HepG2 (cell line): ENCODE data around the gene CADPS2. TPM values are rescaled to one million over a fixed set of nuclear protein-coding genes. Genes with fewer than 3 reads are reported as not detected.
"Not testable (repeated sequence)": the region's sequence is repeated elsewhere in the genome, so short reads cannot be mapped to it uniquely, and the experiment has no call there.

Experiments used
- ATAC-seq: fragments of 200-7000 bp; cut with Tn5 transposase; 3 replicates; pipeline ENCODE4 v1.9.1; 2020; ENCODE audit warnings: mild to moderate bottlenecking, moderate library complexity
- BruUV-seq: library from RNA; stranded (reverse); fragments of 400-500 nt; replicated peaks from 2 replicates; lab custom pipeline; 2021; lab: Mats Ljungman, UMichigan
- CTCF ChIA-PET: fragments of 300-600 bp; formaldehyde crosslinking; extraction: SDS; loops from one replicate; lab custom pipeline; 2021; ENCODE audit warnings: low total read pairs, inconsistent platforms, low intra/inter-chr PET ratio; lab: Yijun Ruan, JAX
- POLR2A ChIA-PET: fragments of 350-600 bp; sonication (Branson Sonifier 250); formaldehyde crosslinking; loops from one replicate; lab custom pipeline; 2020; ENCODE audit warnings: antibody characterized with exemption, inconsistent platforms; lab: Yijun Ruan, JAX
- DNase-seq: peaks from one replicate; pipeline ENCODE4 v3.0.0-alpha.2; 2015; ENCODE audit warnings: low spot score
- FAIRE-seq: peaks from 3 replicates; lab custom pipeline; 2011; peaks lifted over from hg19 to GRCh38; lab: Jason Lieb, UNC
- H2AFZ ChIP-seq: one replicate; pipeline ENCODE4 v1.6.1; 2011; ENCODE audit warnings: low read length, inconsistent platforms
- H3K27ac ChIP-seq: fragments of 300-600 bp; 3 replicates; pipeline ENCODE4 v1.8.0; 2011; ENCODE audit warnings: mixed run types, mild to moderate bottlenecking, mixed read lengths, low read length, inconsistent platforms; ENCODE audit not compliant: insufficient read depth; ENCODE audit errors: extremely low read length
- H3K27me3 ChIP-seq, 2 experiments: fragments of 200-600 bp in 1 of 2; 2 replicates in 1 of 2; 3 replicates in 1 of 2; pipeline versions ENCODE4 v1.6.0 to v1.8.0; 2011; ENCODE audit warnings: low read length in 2 of 2, mild to moderate bottlenecking in 2 of 2, moderate library complexity in 2 of 2, inconsistent platforms in 1 of 2; ENCODE audit not compliant: insufficient read depth in 2 of 2, control insufficient read depth in 1 of 2
- H3K36me3 ChIP-seq, 2 experiments: fragments of 200-600 bp in 1 of 2; replicated peaks in 1 of 2; 2 replicates in 1 of 2; 3 replicates in 1 of 2; pipeline versions ENCODE4 v1.5.1 to v1.8.0; 2011; ENCODE audit warnings: low read length in 2 of 2, inconsistent platforms in 1 of 2; ENCODE audit not compliant: insufficient read depth in 2 of 2, control insufficient read depth in 1 of 2
- H3K4me1 ChIP-seq: 2 replicates; pipeline ENCODE4 v1.5.1; 2012; ENCODE audit warnings: low read length, inconsistent platforms; ENCODE audit not compliant: insufficient read depth
- H3K4me2 ChIP-seq: 2 replicates; pipeline ENCODE4 v1.6.0; 2011; ENCODE audit warnings: low read depth, low read length, inconsistent platforms
- H3K4me3 ChIP-seq, 3 experiments: fragments of 200-600 bp in 1 of 3; sonication (generic), shearing (Covaris generic) in 1 of 3; replicated peaks in 1 of 3; 2 replicates each; pipeline ENCODE4 v1.5.1; 2011 to 2016; ENCODE audit warnings: low read length in 3 of 3, inconsistent platforms in 2 of 3, low read depth in 2 of 3, mild to moderate bottlenecking in 2 of 3, control low read depth in 1 of 3, mixed read lengths in 1 of 3; ENCODE audit not compliant: insufficient read depth in 1 of 3
- H3K79me2 ChIP-seq: one replicate; pipeline ENCODE4 v1.6.1; 2011; ENCODE audit warnings: low read length, inconsistent platforms; ENCODE audit not compliant: insufficient read depth
- H3K9ac ChIP-seq: 2 replicates; pipeline ENCODE4 v1.6.0; 2011; ENCODE audit warnings: mild to moderate bottlenecking, low read depth, low read length, inconsistent platforms; ENCODE audit not compliant: insufficient read depth
- H3K9me3 ChIP-seq: 2 replicates; pipeline ENCODE4 v1.5.1; 2012; ENCODE audit warnings: mild to moderate bottlenecking, low read length
- H4K20me1 ChIP-seq: 2 replicates; pipeline ENCODE4 v1.6.0; 2011; ENCODE audit warnings: inconsistent platforms, mild to moderate bottlenecking, low read length, moderate library complexity; ENCODE audit not compliant: insufficient read depth
- HDAC6 ChIP-seq: fragments of 200-600 bp; sonication (generic); IDR thresholded peaks from 2 replicates; pipeline ENCODE4 v1.7.0; 2017; ENCODE audit warnings: mild to moderate bottlenecking, antibody characterized with exemption, low read length, low read depth
- IRF2 ChIP-seq: IDR thresholded peaks from 2 replicates; pipeline ENCODE4 v1.6.1; 2018; ENCODE audit warnings: missing genetic modification reagents, missing compliant biosample characterization
- MTA1 ChIP-seq: sonication (generic); formaldehyde crosslinking; IDR thresholded peaks from 2 replicates; pipeline ENCODE4 v1.4.0; 2020; ENCODE audit warnings: missing genetic modification reagents, mild to moderate bottlenecking, borderline replicate concordance
- NFIC ChIP-seq: IDR thresholded peaks from 2 replicates; pipeline ENCODE4 v1.6.1; 2012; ENCODE audit warnings: mild to moderate bottlenecking, low read length, inconsistent platforms
- TCF12 ChIP-seq, 2 experiments: fragments of 450-650 bp in 1 of 2; sonication (generic) in 1 of 2; formaldehyde crosslinking in 1 of 2; IDR thresholded peaks; 2 replicates each; pipeline versions ENCODE4 v1.6.1 to v1.8.0; 2017 to 2022; ENCODE audit warnings: antibody characterized with exemption in 1 of 2, mild to moderate bottlenecking in 1 of 2, missing genetic modification reagents in 1 of 2, moderate library complexity in 1 of 2
- ZNF256 ChIP-seq: sonication (generic); formaldehyde crosslinking; conservative IDR thresholded peaks from 2 replicates; pipeline ENCODE4 v1.4.0; 2020; ENCODE audit warnings: missing genetic modification reagents
- ZNF530 ChIP-seq: sonication (generic); formaldehyde crosslinking; IDR thresholded peaks from 2 replicates; pipeline ENCODE4 v1.5.0; 2020; ENCODE audit warnings: low read depth, mild to moderate bottlenecking, missing genetic modification reagents
- ZNF629 ChIP-seq: sonication (generic); formaldehyde crosslinking; conservative IDR thresholded peaks from 2 replicates; pipeline ENCODE4 v1.5.0; 2020; ENCODE audit warnings: missing genetic modification reagents
- WGBS: methylation state at CpG from one replicate; pipeline ENCODE4 v1.1.6; 2017; ENCODE audit warnings: low lambda C conversion rate; 5-methylcytosine and 5-hydroxymethylcytosine counted together
- in situ Hi-C: cut with HindIII; loops from 2 replicates; pipeline ENCODE4 v1.10.0; 2017; ENCODE audit warnings: low pct_unique_long_range_greater_than_20kb; ENCODE audit not compliant: extremely low pct_ligation_motif_present
- intact Hi-C: fragments of 100-400 bp; cut with micrococcal nuclease; formaldehyde crosslinking; loops from one replicate; pipeline ENCODE4 v1.10.0; 2022; ENCODE audit not compliant: unreplicated experiment
- polyA plus RNA-seq, 8 experiments: library from polyadenylated mRNA; depleted of rRNA in 3 of 8; stranded (reverse) in 7 of 8; unstranded in 1 of 8; fragments of >200 nt; fragmentation: Illumina TruSeq in 4 of 8; extraction: Trizol in 4 of 8; gene quantifications; 2 replicates each; pipeline versions ENCODE4 v1.2.1 to v1.2.3, GENCODE V29; 2011 to 2016; ENCODE audit warnings: low read depth in 4 of 8, missing spikeins in 1 of 8, mixed read lengths in 1 of 8; ENCODE audit not compliant: insufficient read depth in 1 of 8
- total RNA-seq, 5 experiments: library from RNA; depleted of rRNA; stranded (reverse); fragments of >200 nt; fragmentation: Illumina TruSeq; extraction: Trizol; gene quantifications; 2 replicates each; pipeline ENCODE4 v1.2.3, GENCODE V29; 2016; ENCODE audit warnings: low read depth in 1 of 5

The CADPS2 gene
- total and polyA plus RNA-seq, 2 of the 13 experiments (the other 11 are each of a cell fraction or from before 2014, with no cell fraction given), result 17.6 to 43.8 TPM

GRCh38 chr7:122638459-122638858 is 247.8 kb downstream of the CADPS2 start (continued):
- TF ChIP-seq ZNF256 (CRISPR knock-in tag) (no peak), HDAC6 (no peak), ZNF629 (no peak), IRF2 (CRISPR knock-in tag) (no peak)

DNA sequence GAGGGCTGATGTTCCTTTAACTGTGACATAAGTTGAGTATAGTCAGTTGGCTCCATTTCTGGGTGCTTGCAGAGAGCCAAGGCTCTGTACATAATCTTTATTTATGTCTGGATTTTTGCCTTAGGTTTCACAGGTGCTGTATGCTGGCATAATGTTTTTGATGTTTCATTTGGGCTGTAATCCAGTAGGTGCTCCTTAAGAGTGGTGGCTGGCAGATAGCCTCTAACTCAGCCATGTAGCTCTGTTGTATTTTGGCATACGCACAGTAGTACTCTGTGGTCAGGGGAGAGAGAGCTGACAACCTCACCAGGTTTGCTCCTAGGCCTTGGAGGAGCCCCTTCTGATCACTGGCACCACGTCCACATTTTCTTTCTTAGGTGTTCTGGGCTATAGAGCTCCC is 248.5 kb downstream of the CADPS2 start:
- H3K4me2 ChIP-seq, result no peak overlapping the region
- no peak for DNase-seq
- POLR2A ChIA-PET, result no interaction called here
- H3K9ac ChIP-seq, result no peak overlapping the region
- WGBS, result 89% methylated on average over 2 of the region's 2 CpGs
- no peak for FAIRE-seq
- no peak for ATAC-seq
- H3K4me1 ChIP-seq, result no peaks in the 10 kb centered on the region
- no peak overlapping the region for H3K4me3 ChIP-seq
- H3K27ac ChIP-seq, result no peak overlapping the region
- no peaks in the 10 kb centered on the region for H3K36me3 ChIP-seq
- TF ChIP-seq NFIC (no peak), ZNF530 (CRISPR knock-in tag) (no peak), MTA1 (CRISPR knock-in tag) (no peak), TCF12 (IDR thresholded peaks at IDR 0.05) (no peak), TCF12 (CRISPR knock-in tag; IDR thresholded peaks at IDR 0.05) (no peak)
- TF ChIP-seq, all 625 proteins: peak for 0
- CTCF ChIA-PET, result no interaction called here
- in situ Hi-C loops, result no loop called here
- Histone ChIP-seq H3K9me3 (no peaks in the 10 kb centered on the region), H3K27me3 (no peaks in the 10 kb centered on the region), H2AFZ (no peak overlapping the region), H4K20me1 (no peaks in the 10 kb centered on the region), H3K79me2 (no peaks in the 10 kb centered on the region)
- no TSS peak for BruUV-seq
- intact Hi-C loops, result no loop called here

DNA sequence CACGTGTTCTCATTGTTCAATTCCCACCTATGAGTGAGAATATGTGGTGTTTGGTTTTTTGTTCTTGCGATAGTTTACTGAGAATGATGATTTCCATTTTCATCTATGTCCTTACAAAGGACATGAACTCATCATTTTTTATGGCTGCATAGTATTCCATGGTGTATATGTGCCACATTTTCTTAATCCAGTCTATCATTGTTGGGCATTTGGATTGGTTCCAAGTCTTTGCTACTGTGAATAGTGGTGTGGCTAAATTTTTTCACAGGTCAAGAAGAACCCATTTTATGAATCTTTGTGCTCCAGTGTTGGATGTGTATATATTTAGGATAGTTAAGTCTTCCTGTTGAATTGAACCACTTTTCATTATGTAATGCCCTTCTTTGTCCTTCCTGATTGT is 250.8 kb downstream of the CADPS2 start:
- H3K4me2 ChIP-seq, H3K27me3 ChIP-seq, H3K79me2 ChIP-seq, H3K9me3 ChIP-seq, FAIRE-seq, H3K27ac ChIP-seq, H2AFZ ChIP-seq, DNase-seq, H3K4me3 ChIP-seq, H3K4me1 ChIP-seq, CTCF ChIA-PET, ATAC-seq, H3K9ac ChIP-seq, BruUV-seq, H4K20me1 ChIP-seq, intact Hi-C loops, POLR2A ChIA-PET, H3K36me3 ChIP-seq, in situ Hi-C loops: not testable (repeated sequence)
- 95% methylated on average over 2 of the region's 2 CpGs for WGBS
